Measurements from ENCODE around the gene SLC24A3.

DNA sequence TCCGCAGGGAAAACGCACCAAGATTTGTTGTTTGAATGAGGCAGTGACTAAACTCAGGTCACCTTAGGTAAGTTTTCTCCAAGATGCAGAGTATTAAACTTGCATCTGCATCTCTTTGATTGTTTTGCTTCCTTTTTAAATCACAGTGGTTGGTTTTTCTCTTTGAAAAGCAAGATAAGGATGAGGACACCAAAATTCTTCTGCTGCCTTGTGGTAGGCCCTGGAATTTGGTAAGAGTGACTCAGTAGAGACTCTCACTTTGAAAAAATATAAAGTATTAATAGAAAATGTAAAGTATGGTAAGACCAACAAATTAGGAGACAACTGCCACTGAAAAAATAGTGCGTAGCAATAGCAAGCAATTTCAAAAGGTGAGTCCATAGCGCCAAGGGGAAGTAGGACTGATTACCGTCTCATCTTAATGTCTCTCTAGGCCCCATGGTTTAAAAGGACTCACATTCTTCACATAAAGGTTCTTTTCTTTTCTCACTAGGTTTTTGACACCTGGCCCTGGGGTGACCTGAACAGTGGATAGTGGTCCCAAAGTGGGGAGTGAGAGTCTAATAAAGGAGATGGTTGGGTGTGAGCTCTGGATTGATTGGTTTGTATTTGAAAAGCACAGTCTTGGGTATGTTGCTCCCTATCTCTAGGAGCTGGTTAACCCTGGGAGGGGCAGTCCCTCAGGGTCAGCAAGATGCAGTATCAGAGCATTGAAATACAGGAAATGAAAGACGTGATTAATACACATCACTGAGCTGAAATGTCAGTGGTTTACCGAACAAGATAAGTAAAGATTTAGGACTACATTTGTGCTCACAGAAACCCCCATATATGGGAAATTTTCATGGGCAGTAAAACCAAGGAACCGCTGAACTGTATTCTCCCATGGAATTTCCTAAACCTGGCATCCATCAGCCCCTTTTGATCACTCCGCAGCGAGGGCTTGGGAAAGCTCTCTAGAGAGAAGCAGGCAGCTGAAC lies 221.2 kb downstream of the SLC24A3 start:
- TF ChIP-seq POLR2A (IDR thresholded peaks at IDR 0.05), result no peak
- TF ChIP-seq, protein P1, sequence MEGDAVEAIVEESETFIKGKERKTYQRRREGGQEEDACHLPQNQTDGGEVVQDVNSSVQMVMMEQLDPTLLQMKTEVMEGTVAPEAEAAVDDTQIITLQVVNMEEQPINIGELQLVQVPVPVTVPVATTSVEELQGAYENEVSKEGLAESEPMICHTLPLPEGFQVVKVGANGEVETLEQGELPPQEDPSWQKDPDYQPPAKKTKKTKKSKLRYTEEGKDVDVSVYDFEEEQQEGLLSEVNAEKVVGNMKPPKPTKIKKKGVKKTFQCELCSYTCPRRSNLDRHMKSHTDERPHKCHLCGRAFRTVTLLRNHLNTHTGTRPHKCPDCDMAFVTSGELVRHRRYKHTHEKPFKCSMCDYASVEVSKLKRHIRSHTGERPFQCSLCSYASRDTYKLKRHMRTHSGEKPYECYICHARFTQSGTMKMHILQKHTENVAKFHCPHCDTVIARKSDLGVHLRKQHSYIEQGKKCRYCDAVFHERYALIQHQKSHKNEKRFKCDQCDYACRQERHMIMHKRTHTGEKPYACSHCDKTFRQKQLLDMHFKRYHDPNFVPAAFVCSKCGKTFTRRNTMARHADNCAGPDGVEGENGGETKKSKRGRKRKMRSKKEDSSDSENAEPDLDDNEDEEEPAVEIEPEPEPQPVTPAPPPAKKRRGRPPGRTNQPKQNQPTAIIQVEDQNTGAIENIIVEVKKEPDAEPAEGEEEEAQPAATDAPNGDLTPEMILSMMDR (IDR thresholded peaks at IDR 0.05), result no peak

Data from heart left ventricle (tissue), 13 donors.